Measurements from ENCODE around the gene ZNF592. TPM values are rescaled to one million over a fixed set of nuclear protein-coding genes. Genes with fewer than 3 reads are reported as not detected.

Gene ZNF592
- total RNA-seq, 1 experiment from 2014 or later: 34.6 TPM

DNA sequence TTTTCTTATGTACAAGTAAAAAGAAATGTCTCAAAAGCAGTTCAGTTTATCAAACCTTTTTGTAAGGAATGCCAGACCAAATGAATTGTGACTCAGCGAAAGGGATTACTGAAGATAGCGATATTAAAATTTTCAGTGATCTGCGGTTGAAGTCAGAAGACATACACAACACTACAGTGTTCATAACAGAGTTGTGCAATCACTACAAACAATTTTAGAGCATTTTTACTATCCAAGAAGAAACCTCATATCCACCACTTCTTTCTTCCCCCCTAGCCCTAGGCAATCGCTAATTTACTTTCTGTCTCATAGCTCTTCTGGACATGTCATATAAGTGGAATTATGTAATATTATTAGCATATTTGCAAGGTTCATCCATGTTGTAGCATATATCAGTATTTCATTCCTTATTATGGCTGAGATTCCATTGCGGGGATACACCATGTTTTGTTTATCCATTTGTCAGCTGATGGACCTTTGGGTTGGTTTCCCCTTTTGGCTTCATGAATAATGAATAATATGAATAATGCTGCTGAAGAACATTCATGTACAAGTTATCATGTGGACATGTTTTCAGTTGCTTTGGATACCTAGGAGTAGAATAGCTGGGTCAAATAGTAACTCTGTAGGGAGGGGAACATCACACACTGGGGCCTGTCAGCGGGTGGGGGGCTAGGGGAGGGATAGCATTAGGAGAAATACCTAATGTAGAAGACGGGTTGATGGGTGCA lies 45.2 kb downstream of the ZNF592 start:
- no peak overlapping the region for H2BK120ac ChIP-seq (ENCODE audit: low read depth, low read length, poor library complexity, severe bottlenecking)
- no peak overlapping the region for H3K23ac ChIP-seq (ENCODE audit: insufficient read length, low read depth, low read length)
- H4K20me1 ChIP-seq (ENCODE audit: control insufficient read depth, insufficient read depth, insufficient read length): no peaks in the 10 kb centered on the region

More for the DNA sequence above, 45.2 kb downstream of the ZNF592 start:
- H2BK12ac ChIP-seq (ENCODE audit: insufficient read length, low read depth, low read length): no peak overlapping the region
- no peak overlapping the region for H4K5ac ChIP-seq (ENCODE audit: insufficient read length, low read depth, low read length)
- no peaks in the 10 kb centered on the region for H3K9me3 ChIP-seq (ENCODE audit: control insufficient read depth, low read depth, low read length)
- no peak overlapping the region for H3K4ac ChIP-seq (ENCODE audit: low read depth, low read length)
- H4K8ac ChIP-seq (replicated peaks; ENCODE audit: insufficient read length, low read depth, low read length): no peak overlapping the region
- Mint-ChIP-seq H3K4me1 (peaks cover 5 to 6% of the 10 kb centered on the region in 2 experiments), H3K36me3 (ENCODE audit: insufficient read depth in 1 of 3, low read depth in 3 of 3) (peaks cover 6 to 47% (median 27%) of the 10 kb centered on the region in 3 experiments; a peak in 6 of 7 replicates), H3K9me3 (no peaks in the 10 kb centered on the region), H3K27me3 (ENCODE audit: low read depth) (no peaks in the 10 kb centered on the region), H3K27ac (no peak overlapping the region), H3K4me3 (no peak overlapping the region)
- no peak overlapping the region for H3K14ac ChIP-seq (ENCODE audit: insufficient read depth, low read length)
- WGBS (ENCODE audit: extremely low coverage, insufficient read length, low lambda C conversion rate): no CpG with 5 or more reads among the region's 7 CpGs
- H3K4me1 ChIP-seq (ENCODE audit: insufficient read depth, low read length): no peaks in the 10 kb centered on the region
- no peaks in the 10 kb centered on the region for H3K23me2 ChIP-seq (ENCODE audit: insufficient read length, low read depth, low read length, poor library complexity, severe bottlenecking)
- no peak overlapping the region for H3K9ac ChIP-seq (ENCODE audit: extremely low read depth, insufficient read length, low read length)
- no peak overlapping the region for H3K18ac ChIP-seq (ENCODE audit: insufficient read length, low read depth, low read length)
- H2AK5ac ChIP-seq (ENCODE audit: insufficient read length, low read length): no peak overlapping the region
- H3K79me2 ChIP-seq (ENCODE audit: insufficient read depth, low read length): no peaks in the 10 kb centered on the region
- H2BK15ac ChIP-seq (ENCODE audit: low read depth, low read length): no peak overlapping the region
- H3K79me1 ChIP-seq (ENCODE audit: insufficient read depth, low read depth, low read length, poor library complexity, severe bottlenecking): peaks cover 5% of the 10 kb centered on the region
- H2BK20ac ChIP-seq (ENCODE audit: low read depth, low read length, poor library complexity, severe bottlenecking): no peak overlapping the region
- H3K4me2 ChIP-seq (ENCODE audit: insufficient read depth, insufficient read length, low read length): no peak overlapping the region
- no peaks in the 10 kb centered on the region for H3K27me3 ChIP-seq (ENCODE audit: insufficient read depth, low read length)
- no peak overlapping the region for H2BK5ac ChIP-seq (ENCODE audit: insufficient read length, low read length)
- no peak for TF ChIP-seq CTCF (conservative IDR thresholded peaks at IDR 0.05)
- H3T11ph ChIP-seq (ENCODE audit: low read length): no peak overlapping the region
- H3K27ac ChIP-seq (ENCODE audit: insufficient read length, low read depth, low read length): no peak overlapping the region
- no peak for DNase-seq
- no peak overlapping the region for H2AFZ ChIP-seq (ENCODE audit: low read length)
- no peak overlapping the region for H4K91ac ChIP-seq (ENCODE audit: insufficient read length, low read depth, low read length)
- H3K56ac ChIP-seq (ENCODE audit: insufficient read length, low read depth, low read length): no peak overlapping the region

All from H9 (cell line).